WERI-Rb-1 (cell line): ENCODE results near the gene PLPP1.

Experiments used
- DNase-seq: peaks from one replicate; pipeline ENCODE4 v3.0.0-alpha.2; 2020
- H3K27ac ChIP-seq: fragments of 250-450 bp; sonication (Bioruptor Pico); 2 replicates; pipeline ENCODE4 v1.5.1; 2020; ENCODE audit warnings: mild to moderate bottlenecking, moderate library complexity
- H3K27me3 ChIP-seq: fragments of 250-450 bp; sonication (Bioruptor Pico); 2 replicates; pipeline ENCODE4 v1.5.1; 2021; ENCODE audit warnings: mild to moderate bottlenecking, low read depth, moderate library complexity; ENCODE audit not compliant: insufficient read depth, severe bottlenecking
- H3K36me3 ChIP-seq: fragments of 250-450 bp; sonication (Bioruptor Pico); 2 replicates; pipeline ENCODE4 v1.5.1; 2020; ENCODE audit warnings: mild to moderate bottlenecking, moderate library complexity
- H3K4me3 ChIP-seq: 2 replicates; pipeline ENCODE4 v1.5.1; 2011; ENCODE audit warnings: low read depth, mild to moderate bottlenecking, control low read depth, low read length
- H3K9me3 ChIP-seq: fragments of 250-450 bp; sonication (Bioruptor Pico); 2 replicates; pipeline ENCODE4 v1.5.1; 2021; ENCODE audit warnings: mild to moderate bottlenecking, moderate library complexity; ENCODE audit not compliant: severe bottlenecking
- TF ChIP-seq, protein P1 (sequence below): IDR thresholded peaks from 2 replicates; pipeline ENCODE4 v1.5.1; 2011; ENCODE audit warnings: low read depth, mild to moderate bottlenecking, control low read depth, inconsistent platforms, low read length

PLPP1 gene

DNA sequence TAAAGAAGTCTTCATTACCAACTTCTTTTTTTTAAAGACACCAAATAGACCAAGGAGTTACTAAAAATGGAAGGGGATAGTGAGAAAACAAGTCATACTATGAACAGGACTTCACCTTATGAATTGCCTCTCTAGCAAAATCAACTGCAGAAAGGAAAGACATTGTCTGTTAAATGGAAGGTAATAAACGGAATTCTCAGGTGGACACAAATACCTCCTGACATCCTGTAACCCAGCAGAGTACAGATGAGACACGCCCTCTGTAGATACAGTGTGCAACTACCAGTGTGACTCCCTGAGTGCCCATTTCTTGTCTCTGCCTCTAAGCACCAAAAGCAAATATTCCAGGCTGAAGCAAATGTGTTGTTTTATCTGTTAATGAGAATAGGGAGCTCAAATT lies 12.2 kb upstream of the PLPP1 start:
- no peak overlapping the region for H3K27ac ChIP-seq
- H3K27me3 ChIP-seq = no peaks in the 10 kb centered on the region
- H3K4me3 ChIP-seq = no peak overlapping the region
- H3K36me3 ChIP-seq = no peaks in the 10 kb centered on the region
- TF ChIP-seq, protein P1, sequence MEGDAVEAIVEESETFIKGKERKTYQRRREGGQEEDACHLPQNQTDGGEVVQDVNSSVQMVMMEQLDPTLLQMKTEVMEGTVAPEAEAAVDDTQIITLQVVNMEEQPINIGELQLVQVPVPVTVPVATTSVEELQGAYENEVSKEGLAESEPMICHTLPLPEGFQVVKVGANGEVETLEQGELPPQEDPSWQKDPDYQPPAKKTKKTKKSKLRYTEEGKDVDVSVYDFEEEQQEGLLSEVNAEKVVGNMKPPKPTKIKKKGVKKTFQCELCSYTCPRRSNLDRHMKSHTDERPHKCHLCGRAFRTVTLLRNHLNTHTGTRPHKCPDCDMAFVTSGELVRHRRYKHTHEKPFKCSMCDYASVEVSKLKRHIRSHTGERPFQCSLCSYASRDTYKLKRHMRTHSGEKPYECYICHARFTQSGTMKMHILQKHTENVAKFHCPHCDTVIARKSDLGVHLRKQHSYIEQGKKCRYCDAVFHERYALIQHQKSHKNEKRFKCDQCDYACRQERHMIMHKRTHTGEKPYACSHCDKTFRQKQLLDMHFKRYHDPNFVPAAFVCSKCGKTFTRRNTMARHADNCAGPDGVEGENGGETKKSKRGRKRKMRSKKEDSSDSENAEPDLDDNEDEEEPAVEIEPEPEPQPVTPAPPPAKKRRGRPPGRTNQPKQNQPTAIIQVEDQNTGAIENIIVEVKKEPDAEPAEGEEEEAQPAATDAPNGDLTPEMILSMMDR = no peak
- H3K9me3 ChIP-seq = no peaks in the 10 kb centered on the region
- no peak for DNase-seq

DNA sequence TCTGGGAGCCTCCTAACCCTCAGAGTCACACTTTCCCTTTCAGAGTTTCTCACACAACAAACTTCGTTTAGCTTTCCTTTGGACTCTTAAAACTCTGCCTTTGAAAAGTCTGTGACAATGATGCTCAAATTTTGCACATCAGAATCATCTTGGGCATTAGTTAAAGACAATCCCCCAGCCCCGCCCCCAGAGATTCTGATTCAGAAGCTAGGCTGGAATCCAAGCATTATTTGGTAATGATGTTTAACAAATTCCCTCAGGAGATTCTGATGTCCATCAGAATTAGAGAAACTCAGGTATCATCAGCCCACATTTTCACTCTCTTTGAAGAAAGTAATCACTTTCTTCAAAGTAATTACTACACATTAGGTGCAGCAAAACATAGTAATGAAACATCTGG lies 9.6 kb upstream of the PLPP1 start:
- TF ChIP-seq, protein P1 = no peak
- Histone ChIP-seq H3K27ac (no peak overlapping the region), H3K27me3 (no peaks in the 10 kb centered on the region), H3K9me3 (no peaks in the 10 kb centered on the region), H3K4me3 (no peak overlapping the region), H3K36me3 (no peaks in the 10 kb centered on the region)
- DNase-seq = no peak

DNA sequence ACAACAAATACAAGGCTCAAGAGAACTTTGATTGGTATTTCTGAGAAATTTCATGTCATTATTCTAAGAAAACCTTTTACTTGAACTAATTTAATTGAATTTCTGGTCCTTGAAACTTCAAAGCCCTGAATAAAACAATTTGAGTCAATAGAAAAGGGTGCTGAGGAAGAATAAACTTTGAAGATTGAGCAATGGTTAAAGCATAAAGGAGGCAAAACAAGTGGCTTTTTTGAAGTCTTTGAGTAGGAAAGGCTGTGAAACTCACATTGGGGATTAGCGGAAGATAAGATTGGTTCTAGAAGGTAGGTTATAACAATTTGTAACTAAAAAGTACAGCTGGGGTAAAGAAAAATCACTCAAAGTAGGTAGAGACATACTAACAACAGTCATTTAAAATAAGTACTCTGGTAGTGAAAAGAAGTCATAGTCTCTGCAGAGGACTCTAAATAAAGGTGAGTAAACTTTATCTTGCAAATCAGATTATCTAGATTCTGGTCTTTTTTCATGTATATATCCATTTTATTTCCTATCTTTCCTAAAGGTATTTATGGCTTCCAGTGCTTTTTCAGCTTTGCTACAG lies 6.4 kb upstream of the PLPP1 start:
- no peak for DNase-seq
- no peak overlapping the region for H3K4me3 ChIP-seq
- no peaks in the 10 kb centered on the region for H3K27me3 ChIP-seq
- no peaks in the 10 kb centered on the region for H3K36me3 ChIP-seq
- H3K27ac ChIP-seq = no peak overlapping the region
- no peaks in the 10 kb centered on the region for H3K9me3 ChIP-seq
- TF ChIP-seq, protein P1 = no peak

DNA sequence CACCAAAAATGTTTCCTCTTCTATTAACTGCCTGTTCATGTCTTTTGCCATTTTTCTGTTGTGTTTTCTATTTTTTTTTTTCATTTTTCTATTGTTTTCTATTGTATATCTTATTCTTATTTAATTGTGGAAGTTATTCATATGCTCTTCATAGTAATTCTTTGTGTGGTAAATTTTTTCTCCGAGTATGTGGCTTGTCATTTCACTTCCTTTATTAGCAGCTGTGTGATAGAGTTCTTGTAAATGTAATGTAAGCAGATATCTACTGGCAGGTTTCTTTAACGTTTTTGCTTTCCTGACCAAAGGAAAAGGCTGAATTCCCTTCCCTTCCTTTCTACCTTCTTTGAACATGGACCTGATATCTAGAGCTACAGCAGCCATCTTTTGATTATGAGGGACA lies 5.8 kb upstream of the PLPP1 start:
- no peak for DNase-seq

DNA sequence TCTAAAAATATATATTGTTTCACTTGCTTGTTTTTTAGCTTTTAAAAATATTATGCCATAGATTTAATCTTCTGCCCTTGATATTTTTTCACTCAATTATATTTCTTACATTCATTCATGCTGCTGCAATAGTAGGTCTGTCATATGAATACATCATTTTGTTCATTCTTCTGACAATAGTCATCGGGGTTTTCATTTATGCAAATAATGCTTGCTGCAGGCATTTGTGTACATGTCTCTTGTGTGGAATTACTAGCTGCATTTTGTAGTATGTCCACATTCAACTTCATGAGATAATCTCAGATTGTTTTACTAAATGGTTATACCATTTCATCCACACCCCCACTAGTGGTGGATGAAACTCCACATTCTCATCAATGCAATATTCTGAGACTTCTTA lies 5.3 kb upstream of the PLPP1 start:
- H3K9me3 ChIP-seq = no peaks in the 10 kb centered on the region
- H3K4me3 ChIP-seq = no peak overlapping the region
- DNase-seq = no peak

More for the DNA sequence above, 5.8 kb upstream of the PLPP1 start:
- Histone ChIP-seq H3K4me3 (no peak overlapping the region), H3K27ac (no peak overlapping the region), H3K36me3 (no peaks in the 10 kb centered on the region), H3K9me3 (no peaks in the 10 kb centered on the region), H3K27me3 (no peaks in the 10 kb centered on the region)
- TF ChIP-seq, protein P1 = no peak

More for the DNA sequence above, 5.3 kb upstream of the PLPP1 start:
- Histone ChIP-seq H3K36me3 (no peaks in the 10 kb centered on the region), H3K27me3 (no peaks in the 10 kb centered on the region), H3K27ac (no peak overlapping the region)
- TF ChIP-seq, protein P1 = no peak
